22Rv1 (cell line): ENCODE results near the gene LGALS4.
"Not testable (repeated sequence)": the region's sequence is repeated elsewhere in the genome, so short reads cannot be mapped to it uniquely, and the experiment has no call there.

Source experiments
- CTCF ChIP-seq: fragments of 450-650 bp; IDR thresholded peaks from 2 replicates; pipeline ENCODE4 v1.5.1; 2017; ENCODE audit warnings: mild to moderate bottlenecking
- ZFX ChIP-seq: fragments of 450-650 bp; IDR thresholded peaks from 2 replicates; pipeline ENCODE4 v1.6.1; 2017; ENCODE audit warnings: antibody characterized with exemption, borderline replicate concordance

GRCh38 chr19:38791451-38792064 lies 21.2 kb downstream of the LGALS4 start:
- not testable (repeated sequence) for TF ChIP-seq CTCF, ZFX
